DMS53 treated with DMSO at 0.1 percent for 48 hours (cell line): Measurements from ENCODE around the gene EFCAB5.

Source experiments
- DNase-seq: peaks from one replicate; lab custom pipeline; 2025; ENCODE audit not compliant: unreplicated experiment; lab: John Stamatoyannopoulos, UW

The EFCAB5 gene

DNA sequence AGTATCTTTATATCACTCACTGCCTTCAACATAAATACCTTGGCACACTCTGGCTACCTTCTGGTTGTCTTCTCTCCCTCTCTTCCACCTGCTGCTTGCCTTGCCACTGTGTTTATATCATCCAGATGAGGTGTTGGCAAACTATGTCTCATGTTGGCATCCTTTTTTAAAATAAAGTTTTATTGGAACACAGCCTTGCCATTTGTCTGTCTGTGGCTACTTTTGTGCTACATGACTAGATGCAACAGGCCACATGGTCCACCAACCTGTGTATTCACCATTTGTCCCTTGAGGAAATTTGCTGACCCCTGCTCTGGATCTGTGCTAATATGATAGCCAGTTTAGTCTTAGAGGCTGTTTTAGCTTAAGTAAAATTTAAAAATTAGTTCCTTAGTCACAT is 212.0 kb downstream of the EFCAB5 start:
- no peak for DNase-seq

DNA sequence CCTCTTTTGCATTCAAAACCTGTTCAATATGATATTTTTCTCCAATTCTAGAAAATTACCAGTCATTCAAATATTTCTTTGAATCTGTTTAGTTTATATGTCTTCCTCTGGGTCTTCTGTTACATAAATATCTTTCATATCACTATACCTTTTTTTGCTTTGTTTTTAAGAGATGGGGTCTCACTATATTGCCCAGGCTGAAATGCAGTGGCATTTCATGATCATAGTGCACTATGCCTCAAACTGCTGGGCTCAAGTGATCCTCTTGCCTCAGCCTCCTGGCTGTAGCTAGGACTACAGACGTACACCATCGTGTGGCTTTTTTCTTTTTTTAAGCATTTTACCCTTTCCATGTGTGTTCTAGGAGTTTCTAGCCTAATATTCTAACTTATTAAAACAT is 214.0 kb downstream of the EFCAB5 start:
- DNase-seq = no peak
